Breast epithelium (tissue), 3 donors: ENCODE data around the gene MKRN1.

Source experiments
- CTCF ChIP-seq, 3 donors: fragments of 450-650 bp; IDR thresholded peaks; one replicate each; pipeline ENCODE4 v1.5.1; 2016 to 2017; ENCODE audit warnings: antibody characterized with exemption in 3 of 3, mild to moderate bottlenecking in 3 of 3, moderate library complexity in 3 of 3
- POLR2AphosphoS5 ChIP-seq, 3 donors: sonication (generic); formaldehyde crosslinking; IDR thresholded peaks; one replicate each; pipeline ENCODE4 v1.6.1; 2017; ENCODE audit warnings: antibody characterized with exemption in 3 of 3

GRCh38 chr7:140509789-140510188, 30.5 kb upstream of the MKRN1 start:
- TF ChIP-seq CTCF (IDR thresholded peaks at IDR 0.05): no peak
- TF ChIP-seq POLR2AphosphoS5 (IDR thresholded peaks at IDR 0.05): no peak
